K562 (cell line): ENCODE results near the gene GPR157. TPM values are rescaled to one million over a fixed set of nuclear protein-coding genes. Genes with fewer than 3 reads are reported as not detected.

Experiments
- ATAC-seq: fragments of 200-7000 bp; cut with Tn5 transposase; 3 replicates; pipeline ENCODE4 v1.9.1; 2020; ENCODE audit warnings: moderate library complexity
- BruUV-seq: library from RNA; stranded (reverse); fragments of 400-500 nt; replicated peaks from 2 replicates; lab custom pipeline; 2021; lab: Mats Ljungman, UMichigan
- CTCF ChIA-PET: fragments of 300-600 bp; formaldehyde crosslinking; extraction: SDS; loops from one replicate; lab custom pipeline; 2021; ENCODE audit warnings: low intra/inter-chr PET ratio; lab: Yijun Ruan, JAX
- POLR2A ChIA-PET: fragments of 300-600, 350-650 bp; sonication (Branson Sonifier 250); formaldehyde crosslinking; extraction: SDS; loops from one replicate; lab custom pipeline; 2021; ENCODE audit warnings: antibody characterized with exemption, inconsistent platforms; lab: Yijun Ruan, JAX
- DNase-seq, 4 experiments: peaks; one replicate each; pipeline versions ENCODE4 v3.0.0 to v3.0.0-alpha.2; 2011 to 2018; ENCODE audit warnings: low spot score in 3 of 4, mixed read lengths in 3 of 4; ENCODE audit errors: extremely low read depth in 1 of 4
- FAIRE-seq: peaks from 2 replicates; lab custom pipeline; 2011; peaks lifted over from hg19 to GRCh38; lab: Jason Lieb, UNC
- H2AFZ ChIP-seq: 2 replicates; pipeline ENCODE4 v1.6.0; 2011; ENCODE audit warnings: low read depth, low read length, control low read depth, inconsistent platforms
- H3K27ac ChIP-seq: fragments of 200-600 bp; 3 replicates; pipeline ENCODE4 v1.8.0; 2011; ENCODE audit warnings: low read depth, mild to moderate bottlenecking, control low read depth, inconsistent platforms, low read length, moderate library complexity, mixed read lengths; ENCODE audit errors: extremely low read depth
- H3K27me3 ChIP-seq, 2 experiments: fragments of 300-600 bp in 1 of 2; 2 replicates in 1 of 2; 3 replicates in 1 of 2; pipeline versions ENCODE4 v1.6.0 to v1.8.0; 2011; ENCODE audit warnings: inconsistent platforms in 2 of 2, low read length in 2 of 2, mild to moderate bottlenecking in 1 of 2, mixed read lengths in 1 of 2, moderate library complexity in 1 of 2; ENCODE audit not compliant: control insufficient read depth in 2 of 2, insufficient read depth in 2 of 2
- H3K36me3 ChIP-seq: fragments of 300-600 bp; 3 replicates; pipeline ENCODE4 v1.8.0; 2011; ENCODE audit warnings: mild to moderate bottlenecking, low read length, inconsistent platforms; ENCODE audit not compliant: control insufficient read depth, insufficient read depth
- H3K4me1 ChIP-seq, 2 experiments: fragments of 200-600 bp in 1 of 2; replicated peaks in 1 of 2; 2 replicates in 1 of 2; 3 replicates in 1 of 2; pipeline versions ENCODE4 v1.5.1 to v1.8.0; 2011; ENCODE audit warnings: inconsistent platforms in 2 of 2, low read length in 2 of 2, mild to moderate bottlenecking in 1 of 2, mixed read lengths in 1 of 2, moderate library complexity in 1 of 2; ENCODE audit not compliant: control insufficient read depth in 2 of 2, insufficient read depth in 2 of 2
- H3K4me2 ChIP-seq: 2 replicates; pipeline ENCODE4 v1.6.1; 2011; ENCODE audit warnings: low read length, control low read depth, inconsistent platforms, mixed read lengths; ENCODE audit not compliant: insufficient read depth
- H3K4me3 ChIP-seq: fragments of 200-600 bp; sonication (generic), shearing (Covaris generic); 2 replicates; pipeline ENCODE4 v1.5.1; 2016; ENCODE audit warnings: control low read depth, inconsistent platforms
- H3K79me2 ChIP-seq: fragments of 200-600 bp; 3 replicates; pipeline ENCODE4 v1.8.0; 2011; ENCODE audit warnings: low read length, inconsistent platforms; ENCODE audit not compliant: control insufficient read depth, insufficient read depth
- H3K9ac ChIP-seq, 2 experiments: 2 replicates each; pipeline versions ENCODE4 v1.6.0 to v1.6.1; 2011; ENCODE audit warnings: low read depth in 2 of 2, low read length in 2 of 2, control low read depth in 1 of 2, inconsistent platforms in 1 of 2, mild to moderate bottlenecking in 1 of 2, mixed read lengths in 1 of 2; ENCODE audit not compliant: insufficient read depth in 1 of 2
- H3K9me1 ChIP-seq: one replicate; pipeline ENCODE4 v1.6.0; 2011; ENCODE audit warnings: inconsistent platforms, mild to moderate bottlenecking, low read length, moderate library complexity; ENCODE audit not compliant: control insufficient read depth, insufficient read depth
- H3K9me3 ChIP-seq: replicated peaks from 2 replicates; pipeline ENCODE4 v1.5.1; 2011; ENCODE audit warnings: low read depth, low read length, inconsistent platforms; ENCODE audit not compliant: control insufficient read depth, insufficient read depth
- H4K20me1 ChIP-seq: replicated peaks from 2 replicates; pipeline ENCODE4 v1.6.1; 2011; ENCODE audit warnings: low read length, inconsistent platforms, mixed read lengths; ENCODE audit not compliant: control insufficient read depth, insufficient read depth
- CUX1 ChIP-seq: fragments of 200-800 bp; sonication (Bioruptor generic); IDR thresholded peaks from 2 replicates; pipeline ENCODE4 v1.6.1; 2016; ENCODE audit warnings: missing genetic modification characterization, missing compliant biosample characterization
- CXXC5 ChIP-seq: fragments of 250-450 bp; sonication (Bioruptor Pico); IDR thresholded peaks from 2 replicates; pipeline ENCODE4 v1.8.0; 2022; ENCODE audit warnings: inconsistent platforms, mild to moderate bottlenecking, moderate library complexity
- ELK1 ChIP-seq: sonication (generic); formaldehyde crosslinking; IDR thresholded peaks from 2 replicates; pipeline ENCODE4 v1.8.1; 2022; ENCODE audit warnings: missing genetic modification reagents
- HDAC3 ChIP-seq: fragments of 450-650 bp; IDR thresholded peaks from 2 replicates; pipeline ENCODE4 v1.6.1; 2018; ENCODE audit warnings: borderline replicate concordance, mild to moderate bottlenecking, moderate library complexity; ENCODE audit not compliant: partially characterized antibody
- NCOA4 ChIP-seq: fragments of 450-650 bp; IDR thresholded peaks from 2 replicates; pipeline ENCODE4 v1.6.1; 2018; ENCODE audit warnings: mild to moderate bottlenecking; ENCODE audit not compliant: partially characterized antibody
- TAF9B ChIP-seq: fragments of 450-650 bp; IDR thresholded peaks from 2 replicates; pipeline ENCODE4 v1.6.1; 2018; ENCODE audit warnings: mild to moderate bottlenecking; ENCODE audit not compliant: partially characterized antibody
- ZNF217 ChIP-seq: sonication (generic); formaldehyde crosslinking; IDR thresholded peaks from 2 replicates; pipeline ENCODE4 v1.8.0; 2022; ENCODE audit warnings: mild to moderate bottlenecking, missing genetic modification reagents
- ZNF239 ChIP-seq: fragments of 250-450 bp; sonication (Bioruptor Pico); IDR thresholded peaks from 2 replicates; pipeline ENCODE4 v1.4.0; 2020; ENCODE audit warnings: mild to moderate bottlenecking
- ZNF518B ChIP-seq: fragments of 250-450 bp; sonication (Bioruptor Pico); IDR thresholded peaks from 2 replicates; pipeline ENCODE4 v1.5.0; 2021; ENCODE audit warnings: mild to moderate bottlenecking, moderate library complexity
- WGBS: fragments of 100-300 bp; shearing (Covaris generic); methylation state at CpG from one replicate; pipeline ENCODE4 v1.1.6; 2016; ENCODE audit warnings: low coverage, mixed read lengths; ENCODE audit not compliant: insufficient coverage; ENCODE audit errors: missing lambda C conversion rate; 5-methylcytosine and 5-hydroxymethylcytosine counted together
- in situ Hi-C: fragments of 300-500 bp; cut with MboI; formaldehyde crosslinking; loops from 4 replicates; pipeline ENCODE4 v1.15.0; 2018; ENCODE audit warnings: inconsistent platforms, mixed read lengths
- intact Hi-C: fragments of 100-400 bp; cut with micrococcal nuclease; formaldehyde crosslinking; loops from 2 replicates; pipeline ENCODE4 v1.14.2; 2022
- polyA plus RNA-seq, 8 experiments: library from polyadenylated mRNA; depleted of rRNA in 4 of 8; stranded (reverse) in 5 of 8; unstranded in 3 of 8; fragments of >200 nt; fragmentation: Nextera tagmentation in 2 of 8; fragmentation: Illumina TruSeq in 1 of 8; extraction: Ambion mirVana in 2 of 8; extraction: Trizol in 1 of 8; gene quantifications; 2 replicates each; pipeline versions ENCODE4 v1.2.1 to v1.2.3, GENCODE V29; 2011 to 2014; ENCODE audit warnings: inconsistent platforms in 1 of 8, missing spikeins in 1 of 8
- total RNA-seq, 7 experiments: library from RNA; depleted of rRNA in 6 of 7; stranded (reverse); fragments of >200 nt in 6 of 7; fragmentation: Illumina TruSeq in 2 of 7; extraction: Trizol in 2 of 7; gene quantifications; 2 replicates each; pipeline versions ENCODE4 v1.2.1 to v1.2.3, GENCODE V29; 2011 to 2021; ENCODE audit warnings: low replicate concordance in 1 of 7

GPR157 gene
- total and polyA plus RNA-seq, 9 of the 15 experiments (the other 6 are each of a cell fraction or from before 2014, with no cell fraction given), result 0.01 to 0.18 (median 0.04) TPM; not detected in 4

- no peaks in the 10 kb centered on the region for H3K9me1 ChIP-seq
- no peaks in the 10 kb centered on the region for H3K36me3 ChIP-seq
- no peak for DNase-seq
- intact Hi-C loops (loop anchor here (1.0 to 2.0 kb wide), 2 partner anchors 90 to 182 kb away; no protein-coding TSS in a partner anchor), in situ Hi-C loops (no loop called here)
- FAIRE-seq, result no peak
- H3K79me2 ChIP-seq, result no peaks in the 10 kb centered on the region
- BruUV-seq, result no TSS peak
- H3K4me1 ChIP-seq, result no peaks in the 10 kb centered on the region; a peak in 1 of 5 replicates
- no peak overlapping the region for H3K4me2 ChIP-seq
- no peak overlapping the region for H3K9ac ChIP-seq
- ATAC-seq, result no peak
- no peaks in the 10 kb centered on the region; the same call in 1 of the 2 replicates for H3K9me3 ChIP-seq
- no peak overlapping the region for H3K27ac ChIP-seq
- CTCF ChIA-PET, result interaction anchor here (0.6 to 1.7 kb wide), 3 partner anchors 91 to 182 kb away, joined by 3 to 14 read pairs (median 9); no protein-coding TSS in a partner anchor
- POLR2A ChIA-PET, result interaction anchor here (1.1 kb wide), 1 partner anchor 19 kb away, joined by 3 read pairs; no protein-coding TSS in a partner anchor
- H4K20me1 ChIP-seq, result 0 out of 2 replicates have a peak, but pooled peaks cover 11% of the 10 kb centered on the region
- H3K4me3 ChIP-seq, result no peak overlapping the region
- H3K27me3 ChIP-seq, result peaks cover 33 to 62% of the 10 kb centered on the region in 2 experiments
- H2AFZ ChIP-seq, result no peak overlapping the region
- WGBS, result 4% methylated on average over 8 of the region's 8 CpGs
- no peak for TF ChIP-seq ZNF239 (CRISPR knock-in tag)
- TF ChIP-seq CXXC5 (CRISPR knock-in tag), result no peak
- TF ChIP-seq CUX1 (CRISPR knock-in tag), result no peak
- TF ChIP-seq TAF9B, result no peak
- no peak for TF ChIP-seq NCOA4
- no peak for TF ChIP-seq HDAC3
- TF ChIP-seq ZNF518B (CRISPR knock-in tag), result no peak
- TF ChIP-seq ELK1, result no peak
- no peak for TF ChIP-seq ZNF217
Observed at GRCh38 chr1:9100471-9101043, 28.3 kb downstream of the GPR157 start.
